Colonic mucosa (tissue), 4 donors: ENCODE measurements around the gene RACGAP1. TPM values are rescaled to one million over a fixed set of nuclear protein-coding genes. Genes with fewer than 3 reads are reported as not detected.

Source experiments
- DNase-seq: peaks from one replicate; pipeline ENCODE4 v3.0.0-alpha.2; 2020
- H3K27ac ChIP-seq: fragments of 200-600 bp; one replicate; pipeline ENCODE4 v1.8.0; 2021
- H3K27me3 ChIP-seq: fragments of 200-600 bp; one replicate; pipeline ENCODE4 v1.8.0; 2021
- H3K36me3 ChIP-seq: fragments of 200-600 bp; one replicate; pipeline ENCODE4 v1.8.0; 2021
- H3K4me1 ChIP-seq: fragments of 200-600 bp; one replicate; pipeline ENCODE4 v1.8.0; 2021; ENCODE audit warnings: mild to moderate bottlenecking
- H3K4me3 ChIP-seq: fragments of 200-600 bp; one replicate; pipeline ENCODE4 v1.8.0; 2021
- H3K9ac ChIP-seq, 2 donors: one replicate each; pipeline ENCODE4 v1.7.0; 2013; ENCODE audit warnings: control low read depth in 2 of 2, low read depth in 2 of 2, low read length in 2 of 2
- H3K9me3 ChIP-seq: fragments of 200-600 bp; one replicate; pipeline ENCODE4 v1.8.0; 2021
- CTCF ChIP-seq: fragments of 200-600 bp; IDR thresholded peaks from one replicate; pipeline ENCODE4 v1.8.0; 2022; ENCODE audit warnings: antibody characterized with exemption, mild to moderate bottlenecking
- intact Hi-C: fragments of 100-400 bp; cut with DNase I; formaldehyde crosslinking; loops from one replicate; pipeline ENCODE4 v1.14.1; 2022
- total RNA-seq, 2 donors: library from RNA; stranded (reverse); fragmentation: NEBNext Ultra II Directional in 1 of 2; extraction: Animal tissue kit (Norgen Biotek cat#: 25700) in 1 of 2; gene quantifications; one replicate each; pipeline ENCODE4 v1.2.1, GENCODE V29; 2021
- donor health status: healthy.
- donor health status: DM: no; HTN: no; CAD: no.
- donor health status: DM: no; HTN: no; CAD: no.

The RACGAP1 gene
- total RNA-seq, 2 donors from 2014 or later, result 36.2 to 83.8 TPM

GRCh38 chr12:49960474-49961110, 64.7 kb downstream of the RACGAP1 start:
- peaks cover 6% of the 10 kb centered on the region for H3K4me1 ChIP-seq
- intact Hi-C loops, result no loop called here
- H3K9ac ChIP-seq, result no peak overlapping the region
- no peaks in the 10 kb centered on the region for H3K36me3 ChIP-seq
- H3K9me3 ChIP-seq, result no peaks in the 10 kb centered on the region
- DNase-seq, result no peak
- no peak overlapping the region for H3K4me3 ChIP-seq
- peaks cover 18% of the 10 kb centered on the region for H3K27me3 ChIP-seq
- no peak for TF ChIP-seq CTCF
- H3K27ac ChIP-seq, result no peak overlapping the region

- Histone ChIP-seq H3K4me1 (peaks cover 6% of the 10 kb centered on the region), H3K27ac (no peak overlapping the region), H3K4me3 (no peak overlapping the region), H3K36me3 (no peaks in the 10 kb centered on the region), H3K27me3 (peaks cover 25% of the 10 kb centered on the region), H3K9ac (no peak overlapping the region), H3K9me3 (no peaks in the 10 kb centered on the region)
- TF ChIP-seq CTCF, result no peak
- no peak for DNase-seq
- intact Hi-C loops, result no loop called here
Measured at GRCh38 chr12:49959685-49960473, 65.4 kb downstream of the RACGAP1 start.

GRCh38 chr12:49957570-49957967, 67.7 kb downstream of the RACGAP1 start:
- H3K36me3 ChIP-seq, result no peaks in the 10 kb centered on the region
- TF ChIP-seq CTCF, result no peak
- no peak overlapping the region for H3K9ac ChIP-seq
- H3K9me3 ChIP-seq, result no peaks in the 10 kb centered on the region
- peaks cover 31% of the 10 kb centered on the region for H3K27me3 ChIP-seq
- no peak for DNase-seq
- peaks cover 6% of the 10 kb centered on the region for H3K4me1 ChIP-seq
- no peak overlapping the region for H3K27ac ChIP-seq
- intact Hi-C loops, result no loop called here
- H3K4me3 ChIP-seq, result no peak overlapping the region

GRCh38 chr12:49956663-49957569, 68.4 kb downstream of the RACGAP1 start:
- Histone ChIP-seq H3K4me3 (no peak overlapping the region), H3K9ac (no peak overlapping the region), H3K4me1 (peaks cover 6% of the 10 kb centered on the region), H3K27ac (no peak overlapping the region), H3K9me3 (no peaks in the 10 kb centered on the region), H3K36me3 (no peaks in the 10 kb centered on the region), H3K27me3 (peaks cover 31% of the 10 kb centered on the region)
- DNase-seq, result no peak
- intact Hi-C loops, result no loop called here
- no peak for TF ChIP-seq CTCF

GRCh38 chr12:49955899-49956662, 69.2 kb downstream of the RACGAP1 start:
- no peak overlapping the region for H3K27ac ChIP-seq
- peaks cover 26% of the 10 kb centered on the region for H3K27me3 ChIP-seq
- TF ChIP-seq CTCF, result no peak
- DNase-seq, result no peak
- H3K9ac ChIP-seq, result no peak overlapping the region
- H3K4me3 ChIP-seq, result no peak overlapping the region
- peaks cover 3% of the 10 kb centered on the region for H3K4me1 ChIP-seq
- intact Hi-C loops, result no loop called here
- H3K9me3 ChIP-seq, result no peaks in the 10 kb centered on the region
- H3K36me3 ChIP-seq, result no peaks in the 10 kb centered on the region
